Measurements from ENCODE around the gene GAB3.

DNA sequence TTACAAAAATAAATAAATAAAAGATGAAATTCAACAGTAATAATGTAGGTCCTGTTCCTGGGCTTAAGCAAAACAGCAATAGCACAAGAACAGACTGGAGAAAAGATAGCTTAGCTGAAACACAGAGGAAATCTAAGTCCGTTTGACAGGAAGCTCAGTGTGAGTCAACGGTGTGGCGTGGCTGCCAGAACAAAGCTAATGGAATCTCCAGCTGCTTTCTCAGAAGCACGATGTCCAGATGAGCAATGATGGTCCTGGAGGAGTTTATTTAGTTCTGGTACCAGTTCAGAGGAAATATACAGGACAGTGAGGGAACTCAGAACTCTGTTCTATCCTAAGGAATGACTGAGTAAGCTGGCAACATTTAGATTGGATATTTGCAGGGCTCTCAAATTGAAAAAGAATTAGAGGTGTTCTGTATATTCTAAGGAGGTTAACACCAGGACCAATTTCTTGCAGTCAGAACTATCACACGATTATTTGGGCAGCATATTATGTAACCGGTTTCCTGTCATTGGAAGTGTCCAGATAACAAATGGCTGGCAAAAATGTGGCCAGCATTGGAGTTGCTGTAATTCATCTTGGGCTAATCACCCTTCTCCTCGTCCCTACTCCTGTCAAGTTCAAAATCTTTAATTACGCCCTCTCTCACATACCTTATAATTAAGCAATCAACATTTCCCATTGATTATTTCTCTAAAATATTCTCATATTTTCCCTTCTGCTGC is 12.7 kb downstream of the GAB3 start:
- TF ChIP-seq, protein P1, sequence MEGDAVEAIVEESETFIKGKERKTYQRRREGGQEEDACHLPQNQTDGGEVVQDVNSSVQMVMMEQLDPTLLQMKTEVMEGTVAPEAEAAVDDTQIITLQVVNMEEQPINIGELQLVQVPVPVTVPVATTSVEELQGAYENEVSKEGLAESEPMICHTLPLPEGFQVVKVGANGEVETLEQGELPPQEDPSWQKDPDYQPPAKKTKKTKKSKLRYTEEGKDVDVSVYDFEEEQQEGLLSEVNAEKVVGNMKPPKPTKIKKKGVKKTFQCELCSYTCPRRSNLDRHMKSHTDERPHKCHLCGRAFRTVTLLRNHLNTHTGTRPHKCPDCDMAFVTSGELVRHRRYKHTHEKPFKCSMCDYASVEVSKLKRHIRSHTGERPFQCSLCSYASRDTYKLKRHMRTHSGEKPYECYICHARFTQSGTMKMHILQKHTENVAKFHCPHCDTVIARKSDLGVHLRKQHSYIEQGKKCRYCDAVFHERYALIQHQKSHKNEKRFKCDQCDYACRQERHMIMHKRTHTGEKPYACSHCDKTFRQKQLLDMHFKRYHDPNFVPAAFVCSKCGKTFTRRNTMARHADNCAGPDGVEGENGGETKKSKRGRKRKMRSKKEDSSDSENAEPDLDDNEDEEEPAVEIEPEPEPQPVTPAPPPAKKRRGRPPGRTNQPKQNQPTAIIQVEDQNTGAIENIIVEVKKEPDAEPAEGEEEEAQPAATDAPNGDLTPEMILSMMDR (conservative IDR thresholded peaks at IDR 0.05; ENCODE audit: low read depth, low read length) = no peak
- no peak for TF ChIP-seq EZH2 (IDR thresholded peaks at IDR 0.05; ENCODE audit: borderline replicate concordance, low read depth, low read length, poor library complexity, severe bottlenecking)
